HEK293T (cell line): ENCODE measurements around the gene AP5Z1.

Experiments used
- BHLHE40 ChIP-seq: fragments of 450-650 bp; IDR thresholded peaks from 2 replicates; pipeline ENCODE4 v1.6.1; 2016; ENCODE audit warnings: mild to moderate bottlenecking, moderate library complexity, borderline replicate concordance
- ELF4 ChIP-seq: fragments of 450-650 bp; IDR thresholded peaks from 2 replicates; pipeline ENCODE4 v1.6.1; 2017; ENCODE audit warnings: antibody characterized with exemption
- FOXA1 ChIP-seq: fragments of 450-650 bp; IDR thresholded peaks from 2 replicates; pipeline ENCODE4 v1.6.1; 2016; ENCODE audit warnings: mild to moderate bottlenecking
- FOXK2 ChIP-seq: fragments of 450-650 bp; IDR thresholded peaks from 2 replicates; pipeline ENCODE4 v1.6.1; 2016; ENCODE audit warnings: mild to moderate bottlenecking
- FOXM1 ChIP-seq: fragments of 450-650 bp; IDR thresholded peaks from 2 replicates; pipeline ENCODE4 v1.6.1; 2017; ENCODE audit warnings: mild to moderate bottlenecking, borderline replicate concordance
- SP1 ChIP-seq: fragments of 450-650 bp; IDR thresholded peaks from 2 replicates; pipeline ENCODE4 v1.6.1; 2017
- TARDBP ChIP-seq: fragments of 450-650 bp; IDR thresholded peaks from 2 replicates; pipeline ENCODE4 v1.6.1; 2016
- ZNF384 ChIP-seq: fragments of 450-650 bp; IDR thresholded peaks from 2 replicates; pipeline ENCODE4 v1.6.1; 2016

GRCh38 chr7:4789194-4790077 lies 14.0 kb downstream of the AP5Z1 start:
- TF ChIP-seq FOXK2 (no peak), TARDBP (no peak), FOXM1 (no peak), FOXA1 (no peak), ELF4 (no peak), ZNF384 (no peak), BHLHE40 (no peak), SP1 (no peak)
